ENCODE data around the gene PRODH2.

Gene PRODH2, protein sequence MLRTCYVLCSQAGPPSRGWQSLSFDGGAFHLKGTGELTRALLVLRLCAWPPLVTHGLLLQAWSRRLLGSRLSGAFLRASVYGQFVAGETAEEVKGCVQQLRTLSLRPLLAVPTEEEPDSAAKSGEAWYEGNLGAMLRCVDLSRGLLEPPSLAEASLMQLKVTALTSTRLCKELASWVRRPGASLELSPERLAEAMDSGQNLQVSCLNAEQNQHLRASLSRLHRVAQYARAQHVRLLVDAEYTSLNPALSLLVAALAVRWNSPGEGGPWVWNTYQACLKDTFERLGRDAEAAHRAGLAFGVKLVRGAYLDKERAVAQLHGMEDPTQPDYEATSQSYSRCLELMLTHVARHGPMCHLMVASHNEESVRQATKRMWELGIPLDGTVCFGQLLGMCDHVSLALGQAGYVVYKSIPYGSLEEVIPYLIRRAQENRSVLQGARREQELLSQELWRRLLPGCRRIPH

DNA sequence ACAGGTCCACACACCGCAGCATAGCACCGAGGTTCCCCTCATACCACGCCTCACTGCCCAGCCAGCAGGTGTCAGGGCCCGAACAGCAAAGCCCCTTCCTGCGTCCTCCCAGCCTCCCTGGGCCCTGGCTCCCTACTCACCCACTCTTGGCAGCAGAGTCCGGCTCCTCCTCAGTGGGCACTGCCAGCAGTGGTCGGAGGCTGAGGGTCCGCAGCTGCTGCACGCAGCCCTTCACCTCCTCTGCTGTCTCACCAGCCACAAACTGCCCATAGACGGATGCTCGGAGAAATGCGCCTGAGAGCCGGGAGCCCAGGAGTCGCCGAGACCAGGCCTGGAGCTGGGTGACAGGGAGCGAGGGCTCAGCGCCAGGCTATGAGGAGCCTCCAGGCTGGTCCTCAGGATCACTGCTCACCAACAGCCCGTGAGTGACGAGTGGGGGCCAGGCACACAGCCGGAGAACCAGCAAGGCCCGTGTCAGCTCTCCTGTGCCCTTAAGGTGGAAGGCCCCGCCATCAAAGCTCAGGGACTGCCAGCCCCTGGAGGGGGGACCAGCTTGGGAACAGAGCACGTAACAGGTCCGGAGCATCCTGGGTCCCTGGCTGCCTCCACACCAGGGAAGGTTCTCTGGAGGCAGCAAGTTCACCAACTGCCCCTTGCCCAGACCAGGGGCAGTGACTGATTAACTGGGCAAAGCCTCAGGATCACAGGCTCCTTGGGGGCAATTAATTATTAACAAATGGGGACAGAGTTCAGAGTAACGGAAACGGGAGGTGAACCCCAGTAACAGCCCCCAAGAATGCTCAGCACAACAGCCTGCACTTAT is at the start of gene PRODH2:
TSS of gene PRODH2 (minus strand) at position 626 of the 823 bp plus-strand sequence. CDS start at position 586, 40 bp downstream.
- no peak for DNase-seq

GRCh38 chr19:35861640-35862160 is 49.1 kb upstream of the PRODH2 start:
- DNase-seq, result no peak

DNA sequence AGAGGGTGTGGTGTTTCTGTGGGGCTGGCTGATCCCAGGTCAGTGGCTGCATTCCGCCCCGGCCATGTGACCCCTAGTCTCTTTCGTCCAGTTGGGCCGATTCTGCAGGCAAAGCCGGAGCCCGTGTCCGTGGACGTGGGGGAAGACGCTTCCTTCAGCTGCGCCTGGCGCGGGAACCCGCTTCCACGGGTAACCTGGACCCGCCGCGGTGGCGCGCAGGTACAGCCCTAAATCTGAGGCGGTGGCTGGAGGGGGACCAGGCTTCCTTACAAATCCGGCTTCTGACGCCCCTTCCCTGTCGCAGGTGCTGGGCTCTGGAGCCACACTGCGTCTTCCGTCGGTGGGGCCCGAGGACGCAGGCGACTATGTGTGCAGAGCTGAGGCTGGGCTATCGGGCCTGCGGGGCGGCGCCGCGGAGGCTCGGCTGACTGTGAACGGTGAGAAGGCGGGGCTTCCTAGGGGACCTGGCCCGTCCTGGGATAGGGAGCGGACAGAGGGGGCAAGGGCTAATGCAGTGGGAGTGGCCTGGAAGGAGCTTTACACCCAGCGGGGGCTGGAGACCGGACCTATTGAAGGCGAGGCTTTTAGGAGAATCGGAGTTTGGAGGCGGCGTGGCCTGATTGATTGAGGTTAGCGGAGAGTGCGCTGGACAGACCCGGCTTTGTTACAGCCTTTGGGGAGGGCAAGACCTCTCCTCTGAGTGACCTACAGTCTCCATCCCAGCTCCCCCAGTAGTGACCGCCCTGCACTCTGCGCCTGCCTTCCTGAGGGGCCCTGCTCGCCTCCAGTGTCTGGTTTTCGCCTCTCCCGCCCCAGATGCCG is 48.4 kb upstream of the PRODH2 start:
- no peak for DNase-seq

DNA sequence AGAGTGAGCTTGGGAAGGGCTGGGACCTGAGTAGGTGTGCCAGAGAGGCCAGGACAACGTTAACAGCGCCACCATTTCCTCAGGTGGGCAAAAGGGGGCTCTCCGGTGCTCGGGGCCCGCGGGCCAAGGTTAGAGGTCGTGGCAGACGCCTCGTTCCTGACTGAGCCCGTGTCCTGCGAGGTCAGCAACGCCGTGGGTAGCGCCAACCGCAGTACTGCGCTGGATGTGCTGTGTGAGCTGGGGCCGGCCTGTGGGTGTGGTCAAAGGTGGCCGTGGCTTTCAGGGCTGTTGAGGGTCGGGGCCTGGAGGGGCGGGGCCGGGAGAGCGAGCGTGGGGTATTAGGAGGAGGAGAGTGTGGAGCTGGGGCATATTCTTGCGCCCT is 47.8 kb upstream of the PRODH2 start:
- no peak for DNase-seq

DNA sequence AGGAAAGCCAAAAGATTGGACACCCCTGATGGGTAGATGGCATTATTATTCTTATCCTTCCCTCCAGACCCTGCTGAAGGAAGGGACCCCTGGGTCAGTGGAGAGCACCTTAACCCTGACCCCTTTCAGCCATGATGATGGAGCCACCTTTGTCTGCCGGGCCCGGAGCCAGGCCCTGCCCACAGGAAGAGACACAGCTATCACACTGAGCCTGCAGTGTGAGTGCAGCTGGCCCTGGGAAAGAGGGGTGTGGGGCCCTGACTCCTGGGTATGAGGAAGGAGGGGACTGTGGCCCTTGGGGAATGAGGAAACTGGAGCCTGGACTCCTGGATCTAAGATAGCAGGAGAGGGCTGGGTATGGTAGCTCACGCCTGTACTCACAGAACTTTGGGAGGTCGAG is 46.8 kb upstream of the PRODH2 start:
- DNase-seq, result no peak

- no peak for DNase-seq
Measured at GRCh38 chr19:35858311-35858710, 45.7 kb upstream of the PRODH2 start.

- DNase-seq, result no peak
Measured at GRCh38 chr19:35856546-35857149, 44.0 kb upstream of the PRODH2 start, which contains the start of gene KIRREL2. Gene KIRREL2 (plus strand): TSS chr19:35856911. CDS start chr19:35857120, 209 bp downstream.

GRCh38 chr19:35853038-35853756 is 40.6 kb upstream of the PRODH2 start:
- no peak for DNase-seq

GRCh38 chr19:35852029-35852780 is 39.6 kb upstream of the PRODH2 start, which contains the start of gene NPHS1:
Gene NPHS1 (minus strand): TSS chr19:35852504. CDS start chr19:35851837, 667 bp downstream.
- DNase-seq, result no peak

DNA sequence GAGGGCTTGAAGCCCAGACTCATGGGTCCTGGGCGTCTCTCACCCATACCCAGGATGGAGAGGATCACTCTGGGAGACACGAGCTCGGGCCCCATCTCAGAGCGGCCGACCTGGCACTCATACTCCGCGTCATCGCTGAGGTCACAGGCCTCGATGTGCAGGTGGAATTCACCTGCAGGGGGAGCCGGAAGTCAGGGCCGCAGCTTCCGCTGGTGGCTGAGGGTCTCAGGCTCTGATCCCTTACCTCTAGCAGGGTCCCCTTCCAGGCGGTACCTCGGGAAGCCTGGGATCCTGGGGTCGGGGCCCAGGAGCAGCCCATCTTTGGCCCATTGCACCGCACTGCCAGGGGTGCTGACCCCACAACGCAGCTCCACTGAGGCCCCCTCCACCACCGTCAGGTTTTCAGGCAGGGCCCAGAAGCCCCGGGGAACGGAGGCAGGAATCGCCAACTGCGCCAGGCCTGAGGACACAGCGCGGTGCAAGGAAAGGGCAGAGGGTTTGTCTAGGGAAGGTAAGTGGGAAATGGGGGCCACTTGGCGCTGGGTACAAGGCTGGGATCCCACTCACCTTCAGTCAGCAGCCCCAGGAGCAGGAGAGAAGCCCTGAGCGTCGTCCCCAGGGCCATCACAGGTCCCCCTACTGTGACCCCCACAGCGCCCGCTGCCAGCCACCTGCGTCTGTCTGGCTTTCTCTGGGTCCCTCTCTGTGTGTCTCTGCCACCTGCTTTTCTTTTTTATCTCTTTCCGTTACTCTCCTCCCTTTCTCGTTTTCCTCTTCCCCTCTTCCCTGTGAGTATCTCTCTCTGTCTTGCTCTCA is 38.8 kb upstream of the PRODH2 start:
- DNase-seq, result no peak

GRCh38 chr19:35848919-35849505 is 36.4 kb upstream of the PRODH2 start:
- no peak for DNase-seq

GRCh38 chr19:35848486-35848885 is 35.8 kb upstream of the PRODH2 start:
- DNase-seq, result no peak

GRCh38 chr19:35847911-35848310 is 35.3 kb upstream of the PRODH2 start:
- no peak for DNase-seq

- no peak for DNase-seq
Measured at GRCh38 chr19:35846038-35846668, 33.5 kb upstream of the PRODH2 start.

DNA sequence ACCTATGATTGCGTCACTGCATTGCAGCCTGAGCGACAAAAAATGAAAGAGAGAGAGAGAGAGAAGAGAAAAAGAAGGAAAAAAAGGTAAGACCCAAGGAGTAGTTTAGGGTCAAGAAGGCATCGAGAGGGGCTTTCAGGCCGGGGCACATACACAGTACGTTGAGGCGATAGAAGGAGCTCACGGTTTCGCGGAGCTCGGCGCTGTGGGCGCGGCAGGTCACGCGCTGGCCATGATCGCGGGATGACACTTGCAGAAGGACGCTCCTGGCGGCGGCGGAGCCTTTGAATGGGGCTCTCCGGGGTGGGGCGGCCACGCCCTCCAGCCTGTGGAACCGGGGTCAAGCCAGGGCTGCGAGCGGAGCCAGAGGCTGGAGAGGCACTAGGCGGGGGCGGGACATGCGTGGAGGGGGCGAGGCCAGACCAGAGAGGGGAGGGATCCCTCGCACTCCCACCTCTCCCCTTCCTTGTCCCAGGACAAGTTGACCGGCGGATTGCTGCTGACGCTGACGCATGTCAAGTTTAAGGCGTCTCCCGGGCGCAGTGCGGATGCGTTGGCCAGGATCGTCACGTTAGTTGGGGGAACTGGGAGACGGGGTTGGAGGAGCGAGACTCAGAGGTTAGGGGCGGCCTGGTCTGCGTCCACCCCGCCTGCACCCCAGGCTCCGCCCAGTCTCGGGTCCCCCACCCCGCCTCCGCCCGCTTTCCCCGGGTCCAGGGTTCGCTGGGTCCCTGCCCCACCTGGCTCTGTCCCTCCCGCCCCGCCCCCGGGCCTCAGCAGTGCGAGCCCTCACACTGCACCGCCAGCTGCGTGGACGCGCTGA is 32.8 kb upstream of the PRODH2 start:
- DNase-seq, result no peak

DNA sequence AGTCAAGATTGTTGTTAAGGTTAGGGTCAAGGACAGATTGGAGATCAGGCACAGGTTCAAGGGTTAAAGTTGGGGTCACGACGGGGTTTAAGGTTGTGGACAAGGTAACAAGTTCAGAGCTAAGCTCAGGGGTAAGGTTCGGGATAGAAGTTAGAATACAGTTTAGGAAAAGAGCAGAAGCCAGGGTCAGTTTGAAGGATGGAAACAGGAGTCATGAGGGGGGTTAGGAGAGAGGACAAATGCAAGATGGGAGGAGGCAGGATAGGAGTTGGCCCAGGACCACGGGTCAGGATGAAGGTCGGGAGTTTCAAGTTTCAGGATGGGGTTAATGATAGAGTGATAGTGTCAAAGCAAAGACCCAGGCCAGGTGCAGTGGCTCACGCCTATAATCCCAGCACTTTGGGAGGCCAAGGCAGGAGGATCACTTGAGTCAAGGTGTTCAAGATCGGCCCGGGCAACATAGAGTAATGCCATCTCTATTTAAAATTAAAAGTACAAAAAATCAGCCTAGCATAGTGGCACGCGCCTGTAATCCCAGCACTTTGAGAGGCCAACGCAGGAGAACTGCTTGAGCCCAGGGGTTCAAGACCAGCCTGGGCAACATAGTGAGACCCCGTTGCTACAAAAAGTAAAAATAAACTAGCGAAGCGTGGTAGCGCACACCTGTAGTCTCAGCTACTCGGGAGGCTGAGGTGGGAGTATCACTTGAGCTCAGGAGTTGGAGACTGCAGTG is 32.0 kb upstream of the PRODH2 start:
- no peak for DNase-seq

All from activated gamma-delta T cell treated with Interleukin-2 at 50 U/mL for 16 hours (primary cell).